Measurements from ENCODE around the gene BBS9. TPM values are rescaled to one million over a fixed set of nuclear protein-coding genes. Genes with fewer than 3 reads are reported as not detected.
"Not testable (repeated sequence)": the region's sequence is repeated elsewhere in the genome, so short reads cannot be mapped to it uniquely, and the experiment has no call there.

The BBS9 gene
- total RNA-seq, 1 donor from 2014 or later: 18.6 TPM

DNA sequence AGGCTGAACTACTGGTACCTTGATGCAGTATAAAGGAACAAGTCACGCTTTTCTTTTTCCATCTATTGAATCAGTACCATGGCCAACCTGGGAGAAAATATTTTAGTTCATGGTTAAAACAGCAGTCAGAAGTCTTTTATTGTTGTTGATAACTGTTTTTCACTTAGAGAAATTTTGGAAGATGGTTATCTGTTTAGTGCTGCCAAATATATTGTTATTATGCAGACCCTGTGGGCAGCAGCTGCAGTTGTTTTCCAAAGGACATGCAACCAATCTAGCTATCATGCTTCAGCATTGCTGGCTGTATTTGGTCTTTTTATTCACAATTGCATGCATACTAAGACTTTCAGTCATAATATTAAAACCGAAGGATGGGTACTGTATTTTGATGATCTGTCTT, 169.5 kb downstream of the BBS9 start:
- POLR2A ChIA-PET: no interaction called here
- peaks cover 32% of the 10 kb centered on the region for H3K36me3 Mint-ChIP-seq (ENCODE audit: low read depth)
- no peak for ATAC-seq (ENCODE audit: low read depth)

DNA sequence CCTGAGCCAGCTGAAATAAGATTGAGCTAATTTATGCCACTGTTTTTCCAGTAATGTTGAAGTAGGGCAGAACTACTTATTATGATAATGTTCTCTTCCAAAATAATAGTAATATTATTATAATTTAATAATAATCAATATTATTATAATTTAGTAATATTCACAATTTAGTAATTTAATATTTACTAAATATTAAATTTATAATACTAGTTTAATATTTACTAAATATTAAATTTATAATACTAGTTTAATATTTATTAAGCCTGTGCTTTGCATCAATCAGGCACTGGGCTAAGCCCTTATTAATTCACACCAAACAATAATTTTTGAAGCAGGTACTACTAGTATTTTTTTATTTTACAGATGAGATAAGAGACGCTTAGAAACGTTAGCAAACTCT, 170.1 kb downstream of the BBS9 start:
- Mint-ChIP-seq H3K4me1 (no peaks in the 10 kb centered on the region), H3K27ac (no peak overlapping the region), H3K4me3 (no peak overlapping the region), H3K9me3 (peaks cover 27% of the 10 kb centered on the region), H3K36me3 (ENCODE audit: low read depth) (peaks cover 36% of the 10 kb centered on the region), H3K27me3 (no peaks in the 10 kb centered on the region)
- DNase-seq (no peak), ATAC-seq (ENCODE audit: low read depth) (no peak)
- POLR2A ChIA-PET: no interaction called here
- TF ChIP-seq, protein P1, sequence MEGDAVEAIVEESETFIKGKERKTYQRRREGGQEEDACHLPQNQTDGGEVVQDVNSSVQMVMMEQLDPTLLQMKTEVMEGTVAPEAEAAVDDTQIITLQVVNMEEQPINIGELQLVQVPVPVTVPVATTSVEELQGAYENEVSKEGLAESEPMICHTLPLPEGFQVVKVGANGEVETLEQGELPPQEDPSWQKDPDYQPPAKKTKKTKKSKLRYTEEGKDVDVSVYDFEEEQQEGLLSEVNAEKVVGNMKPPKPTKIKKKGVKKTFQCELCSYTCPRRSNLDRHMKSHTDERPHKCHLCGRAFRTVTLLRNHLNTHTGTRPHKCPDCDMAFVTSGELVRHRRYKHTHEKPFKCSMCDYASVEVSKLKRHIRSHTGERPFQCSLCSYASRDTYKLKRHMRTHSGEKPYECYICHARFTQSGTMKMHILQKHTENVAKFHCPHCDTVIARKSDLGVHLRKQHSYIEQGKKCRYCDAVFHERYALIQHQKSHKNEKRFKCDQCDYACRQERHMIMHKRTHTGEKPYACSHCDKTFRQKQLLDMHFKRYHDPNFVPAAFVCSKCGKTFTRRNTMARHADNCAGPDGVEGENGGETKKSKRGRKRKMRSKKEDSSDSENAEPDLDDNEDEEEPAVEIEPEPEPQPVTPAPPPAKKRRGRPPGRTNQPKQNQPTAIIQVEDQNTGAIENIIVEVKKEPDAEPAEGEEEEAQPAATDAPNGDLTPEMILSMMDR (IDR thresholded peaks at IDR 0.05): no peak
- CTCF ChIA-PET: no interaction called here
- intact Hi-C loops (cut with micrococcal nuclease): no loop called here

More for the DNA sequence above, 169.5 kb downstream of the BBS9 start:
- Mint-ChIP-seq H3K9me3 (peaks cover 27% of the 10 kb centered on the region), H3K4me3 (no peak overlapping the region), H3K27ac (no peak overlapping the region), H3K27me3 (no peaks in the 10 kb centered on the region), H3K4me1 (no peaks in the 10 kb centered on the region)
- CTCF ChIA-PET: no interaction called here
- no peak for DNase-seq
- TF ChIP-seq, protein P1 (IDR thresholded peaks at IDR 0.05): no peak
- intact Hi-C loops (cut with micrococcal nuclease): no loop called here

DNA sequence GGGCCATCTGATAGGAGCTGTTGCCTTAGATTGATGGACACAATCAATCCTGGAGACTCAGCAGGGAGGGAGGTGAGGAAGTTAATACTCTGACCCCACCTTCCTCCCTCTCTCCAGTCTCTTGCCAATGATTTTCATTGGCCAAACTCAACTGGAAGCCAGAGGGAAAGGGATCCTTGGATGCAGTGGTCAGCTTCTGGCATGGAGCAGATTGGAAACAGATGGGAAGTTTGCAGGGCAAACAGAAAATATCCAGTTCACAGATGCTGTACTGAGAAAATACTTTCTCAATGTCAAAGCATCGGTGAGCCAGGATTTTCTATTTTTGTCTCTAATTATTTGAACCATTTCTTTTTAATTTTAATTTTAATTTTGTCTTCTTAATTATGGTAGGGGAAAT, 170.8 kb downstream of the BBS9 start:
- no peaks in the 10 kb centered on the region for H3K27me3 Mint-ChIP-seq
- intact Hi-C loops (cut with micrococcal nuclease): no loop called here
- no peak for ATAC-seq (ENCODE audit: low read depth)
- POLR2A ChIA-PET: no interaction called here
- H3K4me1 Mint-ChIP-seq: no peaks in the 10 kb centered on the region
- TF ChIP-seq, protein P1 (IDR thresholded peaks at IDR 0.05): no peak
- peaks cover 39% of the 10 kb centered on the region for H3K36me3 Mint-ChIP-seq (ENCODE audit: low read depth)
- peaks cover 27% of the 10 kb centered on the region for H3K9me3 Mint-ChIP-seq
- no peak overlapping the region for H3K27ac Mint-ChIP-seq
- CTCF ChIA-PET: no interaction called here
- no peak for DNase-seq
- no peak overlapping the region for H3K4me3 Mint-ChIP-seq

DNA sequence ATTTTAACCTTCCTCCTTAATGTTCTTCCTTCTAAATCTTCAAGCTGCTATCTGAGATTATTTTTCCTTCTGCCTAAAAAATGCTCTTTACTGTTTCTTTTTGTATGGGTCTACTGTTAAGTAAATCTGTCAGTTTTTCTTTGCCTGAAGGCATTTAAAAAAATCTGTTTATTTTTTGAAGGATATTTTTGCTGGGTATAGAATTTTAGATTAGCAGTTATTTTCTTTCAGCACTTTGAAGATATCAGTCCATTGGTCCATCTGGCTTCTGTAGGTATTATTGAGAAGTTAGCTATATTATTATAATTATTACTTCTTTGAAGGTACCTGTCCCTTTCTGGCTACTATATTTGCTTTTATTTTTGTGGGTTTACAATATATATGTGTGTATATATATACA, 171.4 kb downstream of the BBS9 start:
- peaks cover 39% of the 10 kb centered on the region for H3K36me3 Mint-ChIP-seq (ENCODE audit: low read depth)
- H3K27me3 Mint-ChIP-seq: no peaks in the 10 kb centered on the region
- ATAC-seq (ENCODE audit: low read depth) (no peak), DNase-seq (no peak)
- TF ChIP-seq, protein P1 (IDR thresholded peaks at IDR 0.05): no peak
- intact Hi-C loops (cut with micrococcal nuclease): no loop called here
- no peaks in the 10 kb centered on the region for H3K4me1 Mint-ChIP-seq
- H3K9me3 Mint-ChIP-seq: peaks cover 30% of the 10 kb centered on the region
- POLR2A ChIA-PET: no interaction called here
- no peak overlapping the region for H3K4me3 Mint-ChIP-seq
- CTCF ChIA-PET: no interaction called here
- H3K27ac Mint-ChIP-seq: no peak overlapping the region

DNA sequence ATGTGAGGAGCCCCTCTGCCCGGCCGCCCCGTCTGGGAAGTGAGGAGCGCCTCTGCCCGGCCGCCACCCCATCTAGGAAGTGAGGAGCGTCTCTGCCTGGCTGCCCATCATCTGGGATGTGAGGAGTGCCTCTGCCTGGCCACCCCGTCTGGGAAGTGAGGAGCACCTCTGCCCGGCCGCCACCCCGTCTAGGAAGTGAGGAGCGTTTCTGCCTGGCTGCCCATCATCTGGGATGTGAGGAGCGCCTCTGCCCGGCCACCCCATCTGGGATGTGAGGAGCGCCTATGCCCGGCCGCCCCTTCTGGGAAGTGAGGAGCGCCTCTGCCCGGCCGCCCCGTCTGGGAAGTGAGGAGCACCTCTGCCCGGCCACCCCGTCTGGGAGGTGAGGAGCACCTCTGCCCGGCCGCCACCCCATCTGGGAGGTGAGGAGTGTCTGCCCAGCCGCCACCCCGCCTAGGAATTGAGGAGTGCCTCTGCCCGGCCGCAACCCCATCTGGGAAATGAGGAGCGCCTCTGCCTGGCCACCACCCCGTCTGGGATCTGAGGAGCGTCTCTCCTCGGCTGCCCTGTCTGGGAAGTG, 174.7 kb downstream of the BBS9 start:
- H3K27ac Mint-ChIP-seq; H3K4me3 Mint-ChIP-seq; ATAC-seq (ENCODE audit: low read depth); POLR2A ChIA-PET; intact Hi-C loops (cut with micrococcal nuclease); DNase-seq; CTCF ChIA-PET; H3K4me1 Mint-ChIP-seq; H3K27me3 Mint-ChIP-seq: not testable (repeated sequence)
- H3K9me3 Mint-ChIP-seq: peaks cover 30% of the 10 kb centered on the region
- peaks cover 39% of the 10 kb centered on the region for H3K36me3 Mint-ChIP-seq (ENCODE audit: low read depth)

DNA sequence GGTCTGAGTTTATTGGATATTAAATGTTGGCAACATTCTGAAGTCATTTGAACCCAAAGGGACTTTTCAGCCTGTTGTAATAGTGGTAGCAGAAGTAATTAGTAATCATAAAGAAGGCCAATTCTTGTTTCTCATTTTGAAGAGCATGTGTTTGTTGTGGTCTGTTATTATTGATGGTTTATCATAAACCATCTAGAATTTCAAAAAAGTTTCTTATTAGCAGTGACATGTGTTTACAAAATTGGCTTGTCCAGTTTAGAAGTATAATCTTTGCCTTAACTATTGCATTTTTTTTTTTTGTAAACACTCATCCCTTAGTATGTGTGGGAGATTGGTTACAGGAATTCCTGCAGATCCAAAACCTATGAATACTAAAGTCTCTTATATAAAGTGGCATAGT, 177.8 kb downstream of the BBS9 start:
- H3K4me3 Mint-ChIP-seq: no peak overlapping the region
- H3K36me3 Mint-ChIP-seq (ENCODE audit: low read depth): peaks cover 18% of the 10 kb centered on the region
- ATAC-seq (ENCODE audit: low read depth) (no peak), DNase-seq (no peak)
- TF ChIP-seq, protein P1 (IDR thresholded peaks at IDR 0.05): no peak
- POLR2A ChIA-PET: no interaction called here
- intact Hi-C loops (cut with micrococcal nuclease): no loop called here
- H3K27me3 Mint-ChIP-seq: no peaks in the 10 kb centered on the region
- peaks cover 11% of the 10 kb centered on the region for H3K9me3 Mint-ChIP-seq
- H3K27ac Mint-ChIP-seq: no peak overlapping the region
- CTCF ChIA-PET: no interaction called here
- H3K4me1 Mint-ChIP-seq: no peaks in the 10 kb centered on the region
